ENCODE results near the gene STARD5.

STARD5 gene

DNA sequence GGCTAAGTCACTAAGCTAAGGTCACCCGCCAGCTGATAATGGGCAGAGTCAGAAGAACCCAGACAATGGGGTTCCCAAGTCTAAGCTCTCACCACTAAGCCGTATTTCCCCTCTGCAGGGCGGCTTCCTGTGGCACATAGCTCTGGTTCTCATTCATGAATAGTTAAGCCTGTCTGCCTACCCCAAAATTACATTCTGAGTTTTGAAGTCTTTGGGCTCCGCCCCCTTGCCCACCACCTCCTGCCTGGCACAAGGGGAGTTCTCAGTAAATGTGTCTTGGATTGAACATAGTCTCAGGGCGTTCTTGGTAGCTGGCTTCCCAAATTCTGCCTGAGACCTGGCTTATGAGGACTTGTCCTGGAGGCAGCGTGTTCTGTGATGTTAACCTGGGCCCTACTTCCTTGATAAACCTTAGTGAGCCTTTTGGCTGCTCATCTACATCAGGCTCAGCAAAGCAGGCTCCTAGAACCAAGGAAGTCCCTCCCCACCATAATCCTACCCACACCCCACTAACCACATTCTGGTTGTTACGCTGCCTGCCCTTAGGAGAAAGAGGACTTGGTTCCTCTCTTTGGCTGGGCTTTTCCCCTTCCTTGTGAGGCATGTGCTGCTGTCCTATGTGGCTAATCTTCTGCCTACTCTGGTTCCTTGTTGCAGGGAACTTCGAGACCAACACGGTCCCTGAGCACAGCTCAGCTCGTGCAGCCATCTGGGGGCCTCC lies 54.9 kb downstream of the STARD5 start:
- H3K4me3 ChIP-seq (ENCODE audit: low read depth, low read length), result no peak overlapping the region
- no peak for DNase-seq (ENCODE audit: low read depth)
- in situ Hi-C loops (cut with HindIII; ENCODE audit: low sequenced_read_pairs), result loop anchor here (10.0 kb wide), 1 partner anchor 94 kb away; no protein-coding TSS in a partner anchor
- TF ChIP-seq, protein P1, sequence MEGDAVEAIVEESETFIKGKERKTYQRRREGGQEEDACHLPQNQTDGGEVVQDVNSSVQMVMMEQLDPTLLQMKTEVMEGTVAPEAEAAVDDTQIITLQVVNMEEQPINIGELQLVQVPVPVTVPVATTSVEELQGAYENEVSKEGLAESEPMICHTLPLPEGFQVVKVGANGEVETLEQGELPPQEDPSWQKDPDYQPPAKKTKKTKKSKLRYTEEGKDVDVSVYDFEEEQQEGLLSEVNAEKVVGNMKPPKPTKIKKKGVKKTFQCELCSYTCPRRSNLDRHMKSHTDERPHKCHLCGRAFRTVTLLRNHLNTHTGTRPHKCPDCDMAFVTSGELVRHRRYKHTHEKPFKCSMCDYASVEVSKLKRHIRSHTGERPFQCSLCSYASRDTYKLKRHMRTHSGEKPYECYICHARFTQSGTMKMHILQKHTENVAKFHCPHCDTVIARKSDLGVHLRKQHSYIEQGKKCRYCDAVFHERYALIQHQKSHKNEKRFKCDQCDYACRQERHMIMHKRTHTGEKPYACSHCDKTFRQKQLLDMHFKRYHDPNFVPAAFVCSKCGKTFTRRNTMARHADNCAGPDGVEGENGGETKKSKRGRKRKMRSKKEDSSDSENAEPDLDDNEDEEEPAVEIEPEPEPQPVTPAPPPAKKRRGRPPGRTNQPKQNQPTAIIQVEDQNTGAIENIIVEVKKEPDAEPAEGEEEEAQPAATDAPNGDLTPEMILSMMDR (IDR thresholded peaks at IDR 0.05; ENCODE audit: low read depth, low read length, missing control alignments), result no peak

DNA sequence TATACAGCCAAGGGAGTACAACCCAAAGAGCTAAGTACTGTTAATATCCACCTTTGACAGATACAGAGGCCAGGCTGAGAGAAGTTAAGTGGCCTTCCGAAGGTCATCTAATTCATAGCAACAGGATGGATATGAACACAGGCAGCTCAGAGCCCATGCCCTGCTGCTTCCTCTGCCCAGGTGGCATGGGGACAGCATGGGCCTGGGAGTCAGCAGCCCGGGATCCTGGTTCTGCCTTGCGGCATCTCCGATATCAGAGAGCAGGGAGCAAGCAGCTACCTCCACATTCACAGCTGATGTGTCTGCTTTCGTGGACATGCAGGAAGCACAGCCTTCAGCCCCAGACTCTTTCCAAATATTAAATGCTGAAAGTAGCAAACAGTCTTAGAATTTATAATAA lies 55.6 kb downstream of the STARD5 start:
- TF ChIP-seq, protein P1 (IDR thresholded peaks at IDR 0.05; ENCODE audit: low read depth, low read length, missing control alignments), result no peak
- DNase-seq (ENCODE audit: low read depth), result no peak
- H3K4me3 ChIP-seq (ENCODE audit: low read depth, low read length), result no peak overlapping the region
- in situ Hi-C loops (cut with HindIII; ENCODE audit: low sequenced_read_pairs), result loop anchor here (10.0 kb wide), 1 partner anchor 94 kb away; no protein-coding TSS in a partner anchor

DNA sequence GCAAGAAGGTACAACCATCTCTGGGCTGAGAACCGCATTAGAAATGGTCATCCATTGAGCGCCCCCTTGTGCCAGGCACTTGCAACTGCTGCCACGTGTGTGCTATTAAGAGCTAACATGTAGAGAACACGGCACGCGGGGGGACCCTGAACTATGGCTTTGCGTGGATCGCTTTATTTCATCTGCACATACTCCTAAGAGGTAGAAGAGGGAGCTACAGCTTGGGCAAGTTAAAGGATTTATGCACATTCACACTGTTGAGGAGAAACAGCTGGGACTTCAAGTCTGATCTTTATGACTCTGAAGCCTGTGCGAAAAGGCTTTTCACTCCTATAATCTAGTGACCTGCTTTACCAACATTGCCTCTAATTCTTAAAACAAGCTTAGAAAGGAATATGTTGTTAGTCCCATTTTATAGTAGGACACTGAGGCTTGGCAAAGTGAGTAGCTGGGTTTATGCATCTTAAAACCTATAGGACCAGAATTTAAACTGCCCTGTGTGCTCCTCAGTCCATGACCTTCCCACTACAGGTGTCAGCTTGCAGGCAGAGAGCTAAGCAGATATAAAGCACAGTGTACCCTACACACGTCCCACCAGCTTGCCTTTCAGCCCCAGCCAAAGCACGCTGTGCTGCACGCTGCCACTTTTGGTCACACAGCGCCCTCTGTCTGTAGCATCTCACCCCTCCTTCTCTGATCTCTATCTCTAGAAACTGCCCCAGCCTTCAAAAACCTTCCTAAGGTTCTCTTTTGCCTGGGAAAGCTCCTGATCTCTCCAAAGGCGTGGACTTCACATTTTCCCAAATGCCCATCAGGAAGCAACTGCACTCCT lies 57.8 kb downstream of the STARD5 start:
- peak; percentile 57 for DNase-seq (ENCODE audit: low read depth)
- TF ChIP-seq, protein P1 (IDR thresholded peaks at IDR 0.05; ENCODE audit: low read depth, low read length, missing control alignments), result peak; percentile 95
- in situ Hi-C loops (cut with HindIII; ENCODE audit: low sequenced_read_pairs), result loop anchor here (10.0 kb wide), 1 partner anchor 91 kb away; no protein-coding TSS in a partner anchor
- H3K4me3 ChIP-seq (ENCODE audit: low read depth, low read length), result no peak overlapping the region

DNA sequence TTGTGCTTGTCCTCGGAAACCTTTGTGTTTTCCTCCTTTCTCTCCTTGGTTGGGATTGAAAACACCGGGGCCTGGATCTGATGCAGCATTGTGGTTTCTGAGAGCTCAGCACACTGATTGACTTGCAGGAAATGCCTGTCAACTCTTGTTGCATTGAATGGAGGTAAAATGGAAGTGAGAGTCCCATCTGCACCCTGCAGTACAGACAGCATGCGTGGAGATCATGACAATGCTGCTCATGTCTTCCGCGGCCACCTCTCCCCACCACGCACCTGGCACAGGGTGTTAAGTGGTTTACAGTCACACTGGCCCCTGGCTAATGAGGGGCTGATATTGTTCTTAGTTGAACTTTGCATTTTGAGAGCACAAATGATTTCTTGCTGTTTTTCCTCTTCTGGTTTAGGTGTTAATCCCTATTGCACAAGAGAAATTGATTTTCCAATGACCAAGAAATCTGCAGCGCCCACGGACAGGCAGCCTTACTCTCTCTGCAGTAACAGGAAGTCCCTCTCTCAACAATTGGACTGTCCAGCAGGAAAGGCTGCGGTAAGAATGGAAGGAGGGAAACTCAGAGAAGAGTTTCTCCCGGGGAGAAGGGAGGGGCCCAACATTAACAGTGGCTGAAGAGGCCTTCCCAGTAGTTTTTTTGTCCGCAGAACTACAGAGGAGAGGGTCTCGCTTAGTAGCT lies 58.5 kb downstream of the STARD5 start:
- TF ChIP-seq, protein P1 (IDR thresholded peaks at IDR 0.05; ENCODE audit: low read depth, low read length, missing control alignments), result no peak
- DNase-seq (ENCODE audit: low read depth), result no peak
- in situ Hi-C loops (cut with HindIII; ENCODE audit: low sequenced_read_pairs), result loop anchor here (10.0 kb wide), 1 partner anchor 91 kb away; no protein-coding TSS in a partner anchor
- no peak overlapping the region for H3K4me3 ChIP-seq (ENCODE audit: low read depth, low read length)

DNA sequence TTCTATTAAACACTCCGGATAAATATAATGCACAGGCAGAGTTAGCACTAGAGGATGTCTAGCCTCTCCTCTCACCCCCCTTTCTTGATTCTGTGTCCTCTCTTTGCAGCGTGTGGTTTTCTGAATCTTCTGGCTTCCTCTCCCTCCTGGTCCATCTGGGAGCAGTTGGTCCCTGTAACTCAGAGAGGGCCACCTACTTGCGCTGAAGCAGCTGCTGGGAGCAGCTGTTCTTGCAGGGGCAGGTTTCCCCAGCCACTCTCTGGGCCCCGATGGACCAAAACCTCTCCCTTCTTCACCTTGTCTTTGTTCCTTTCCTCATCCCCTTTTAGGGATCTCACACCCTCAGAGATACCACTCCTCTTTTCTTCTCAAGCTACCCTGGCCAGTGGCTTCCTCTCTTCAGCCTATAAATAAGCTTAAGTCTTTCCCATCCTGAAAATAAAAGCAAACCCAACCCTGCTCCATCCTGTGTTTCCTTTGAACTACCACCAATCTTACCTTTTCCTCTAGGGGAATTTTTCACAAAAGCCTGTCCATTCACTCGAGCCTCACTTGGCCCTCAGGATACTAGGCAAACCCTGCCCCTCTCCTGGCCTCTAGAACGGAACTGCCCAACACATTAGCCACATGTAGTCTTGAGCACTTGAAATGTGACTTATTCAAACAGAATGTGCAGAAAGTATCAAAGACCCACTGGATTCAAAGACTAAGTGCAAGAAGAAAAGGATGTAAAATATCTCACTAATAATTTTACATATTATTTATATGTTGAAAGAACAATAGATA lies 59.7 kb downstream of the STARD5 start:
- no peak overlapping the region for H3K4me3 ChIP-seq (ENCODE audit: low read depth, low read length)
- in situ Hi-C loops (cut with HindIII; ENCODE audit: low sequenced_read_pairs), result loop anchor here (10.0 kb wide), 1 partner anchor 89 kb away; no protein-coding TSS in a partner anchor
- TF ChIP-seq, protein P1 (IDR thresholded peaks at IDR 0.05; ENCODE audit: low read depth, low read length, missing control alignments), result no peak
- DNase-seq (ENCODE audit: low read depth), result no peak

Measured in astrocyte of the cerebellum (primary cell).